ENCODE measurements around the gene PLA2G4A.

DNA sequence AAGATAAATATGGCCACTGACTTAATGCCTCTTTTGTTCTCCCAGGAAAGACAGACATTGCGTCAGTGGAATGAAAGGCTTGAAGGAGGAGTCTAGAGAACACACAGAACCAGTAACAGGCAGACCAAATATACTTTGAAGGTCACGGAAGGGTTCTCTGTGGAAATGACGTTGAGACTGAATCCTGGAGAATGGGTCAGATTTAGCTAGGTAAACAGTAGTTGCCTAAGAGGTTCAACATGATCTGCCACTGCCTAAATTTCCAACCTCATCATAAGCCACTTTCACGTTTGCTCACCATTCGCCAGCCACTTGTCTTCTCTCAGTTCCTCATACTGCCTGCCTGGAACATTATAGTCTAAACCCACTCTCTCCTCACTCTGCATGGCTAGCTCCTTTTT lies 20.5 kb downstream of the PLA2G4A start:
- TF ChIP-seq, protein P1, sequence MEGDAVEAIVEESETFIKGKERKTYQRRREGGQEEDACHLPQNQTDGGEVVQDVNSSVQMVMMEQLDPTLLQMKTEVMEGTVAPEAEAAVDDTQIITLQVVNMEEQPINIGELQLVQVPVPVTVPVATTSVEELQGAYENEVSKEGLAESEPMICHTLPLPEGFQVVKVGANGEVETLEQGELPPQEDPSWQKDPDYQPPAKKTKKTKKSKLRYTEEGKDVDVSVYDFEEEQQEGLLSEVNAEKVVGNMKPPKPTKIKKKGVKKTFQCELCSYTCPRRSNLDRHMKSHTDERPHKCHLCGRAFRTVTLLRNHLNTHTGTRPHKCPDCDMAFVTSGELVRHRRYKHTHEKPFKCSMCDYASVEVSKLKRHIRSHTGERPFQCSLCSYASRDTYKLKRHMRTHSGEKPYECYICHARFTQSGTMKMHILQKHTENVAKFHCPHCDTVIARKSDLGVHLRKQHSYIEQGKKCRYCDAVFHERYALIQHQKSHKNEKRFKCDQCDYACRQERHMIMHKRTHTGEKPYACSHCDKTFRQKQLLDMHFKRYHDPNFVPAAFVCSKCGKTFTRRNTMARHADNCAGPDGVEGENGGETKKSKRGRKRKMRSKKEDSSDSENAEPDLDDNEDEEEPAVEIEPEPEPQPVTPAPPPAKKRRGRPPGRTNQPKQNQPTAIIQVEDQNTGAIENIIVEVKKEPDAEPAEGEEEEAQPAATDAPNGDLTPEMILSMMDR (IDR thresholded peaks at IDR 0.05) = no peak
- TF ChIP-seq POLR2A (IDR thresholded peaks at IDR 0.05) = no peak
